Pancreas (tissue), 10 donors: Measurements from ENCODE around the gene DDX1. TPM values are rescaled to one million over a fixed set of nuclear protein-coding genes. Genes with fewer than 3 reads are reported as not detected.
"Not testable (repeated sequence)": the region's sequence is repeated elsewhere in the genome, so short reads cannot be mapped to it uniquely, and the experiment has no call there.

Experiments
- ATAC-seq, 4 donors: fragments of 200-7000 bp; cut with Tn5 transposase; one replicate each; pipeline versions ENCODE4 v1.8.0 to v1.9.1; 2020; ENCODE audit warnings: mild to moderate bottlenecking in 4 of 4, moderate library complexity in 4 of 4
- DNase-seq, 6 donors: peaks; one replicate each; pipeline ENCODE4 v3.0.0-alpha.2; 2020
- FAIRE-seq: peaks from 2 replicates; lab custom pipeline; 2012; peaks lifted over from hg19 to GRCh38; lab: Jason Lieb, UNC
- H3K27ac ChIP-seq, 4 donors: fragments of 200-600 bp; sonication (generic); 1 replicate in 3 of 4; 2 replicates in 1 of 4; pipeline versions ENCODE4 v1.5.0 to v1.8.0; 2020
- H3K27me3 ChIP-seq, 4 donors: fragments of 200-600 bp; one replicate each; pipeline ENCODE4 v1.8.0; 2021
- H3K36me3 ChIP-seq, 3 donors: fragments of 200-600 bp; sonication (generic) in 1 of 3; one replicate each; pipeline versions ENCODE4 v1.5.0 to v1.8.0; 2020 to 2021
- H3K4me1 ChIP-seq, 3 donors: fragments of 200-600 bp; one replicate each; pipeline ENCODE4 v1.8.0; 2021
- H3K4me3 ChIP-seq, 4 donors: fragments of 200-600 bp; sonication (generic) in 2 of 4; one replicate each; pipeline versions ENCODE4 v1.5.0 to v1.8.0; 2020 to 2021
- H3K9me3 ChIP-seq, 4 donors: fragments of 200-600 bp; one replicate each; pipeline ENCODE4 v1.8.0; 2021
- WGBS, 2 donors: extraction: QIAGEN DNeasy Blood & Tissue Kit; methylation state at CpG; one replicate each; pipeline ENCODE4 v1.1.7; 2013; 5-methylcytosine and 5-hydroxymethylcytosine counted together
- intact Hi-C, 3 donors: fragments of 100-400 bp; cut with DNase I; formaldehyde crosslinking; loops; one replicate each; pipeline versions ENCODE4 v1.11.1 to v1.14.2; 2022
- polyA plus RNA-seq, 2 donors: library from polyadenylated mRNA; stranded (reverse); fragments of 200-250 nt; gene quantifications; one replicate each; pipeline ENCODE4 v1.2.3, GENCODE V29; 2013
- total RNA-seq, 6 donors: library from RNA; stranded (reverse); fragmentation: NEBNext Ultra II Directional in 4 of 6; extraction: Animal tissue kit (Norgen Biotek cat#: 25700) in 4 of 6; gene quantifications; one replicate each; pipeline versions ENCODE4 v1.2.1 to v1.2.4, GENCODE V29; 2021 to 2023
- TF ChIP-seq, protein P1 (sequence below), 4 donors: fragments of 200-600 bp; sonication (generic) in 3 of 4; IDR thresholded peaks; one replicate each; pipeline versions ENCODE4 v1.5.0 to v1.8.0; 2021; ENCODE audit warnings: antibody characterized with exemption in 4 of 4
- donor health status: healthy with polysubstance abuse.
- donor health status: DM: no; HTN: no; CAD: no; lungs with moderate emphysema.
- donor health status: DM: no; HTN: no; CAD: no.
- donor health status: control.
- donor health status: control.
- donor health status: Bipolar disorder and iron deficiency.
- donor health status: DM: yes; HTN: yes; CAD: no.
- donor health status: DM: no; HTN: no; CAD: no.
- donor health status: DM: no; HTN: no; CAD: no.
- donor health status: DM: yes; HTN: yes; CAD: no.

Gene DDX1
- total and polyA plus RNA-seq, 8 donors, result 25.5 to 55.1 (median 43.1) TPM

GRCh38 chr2:15608392-15608761, 16.7 kb downstream of the DDX1 start:
- ATAC-seq, result no peak
- FAIRE-seq, result no peak
- intact Hi-C loops, result no loop called here
- Histone ChIP-seq H3K36me3 (peaks cover 0 to 70% (median 32%) of the 10 kb centered on the region in 3 donors), H3K27me3 (no peaks in the 10 kb centered on the region), H3K4me3 (no peak overlapping the region), H3K4me1 (no peaks in the 10 kb centered on the region), H3K27ac (no peak overlapping the region), H3K9me3 (no peaks in the 10 kb centered on the region)
- TF ChIP-seq, protein P1, sequence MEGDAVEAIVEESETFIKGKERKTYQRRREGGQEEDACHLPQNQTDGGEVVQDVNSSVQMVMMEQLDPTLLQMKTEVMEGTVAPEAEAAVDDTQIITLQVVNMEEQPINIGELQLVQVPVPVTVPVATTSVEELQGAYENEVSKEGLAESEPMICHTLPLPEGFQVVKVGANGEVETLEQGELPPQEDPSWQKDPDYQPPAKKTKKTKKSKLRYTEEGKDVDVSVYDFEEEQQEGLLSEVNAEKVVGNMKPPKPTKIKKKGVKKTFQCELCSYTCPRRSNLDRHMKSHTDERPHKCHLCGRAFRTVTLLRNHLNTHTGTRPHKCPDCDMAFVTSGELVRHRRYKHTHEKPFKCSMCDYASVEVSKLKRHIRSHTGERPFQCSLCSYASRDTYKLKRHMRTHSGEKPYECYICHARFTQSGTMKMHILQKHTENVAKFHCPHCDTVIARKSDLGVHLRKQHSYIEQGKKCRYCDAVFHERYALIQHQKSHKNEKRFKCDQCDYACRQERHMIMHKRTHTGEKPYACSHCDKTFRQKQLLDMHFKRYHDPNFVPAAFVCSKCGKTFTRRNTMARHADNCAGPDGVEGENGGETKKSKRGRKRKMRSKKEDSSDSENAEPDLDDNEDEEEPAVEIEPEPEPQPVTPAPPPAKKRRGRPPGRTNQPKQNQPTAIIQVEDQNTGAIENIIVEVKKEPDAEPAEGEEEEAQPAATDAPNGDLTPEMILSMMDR (IDR thresholded peaks at IDR 0.05), result no peak
- no peak for DNase-seq
- 93 to 97% methylated on average over 4 of the region's 4 CpGs for WGBS, 2 donors

DNA sequence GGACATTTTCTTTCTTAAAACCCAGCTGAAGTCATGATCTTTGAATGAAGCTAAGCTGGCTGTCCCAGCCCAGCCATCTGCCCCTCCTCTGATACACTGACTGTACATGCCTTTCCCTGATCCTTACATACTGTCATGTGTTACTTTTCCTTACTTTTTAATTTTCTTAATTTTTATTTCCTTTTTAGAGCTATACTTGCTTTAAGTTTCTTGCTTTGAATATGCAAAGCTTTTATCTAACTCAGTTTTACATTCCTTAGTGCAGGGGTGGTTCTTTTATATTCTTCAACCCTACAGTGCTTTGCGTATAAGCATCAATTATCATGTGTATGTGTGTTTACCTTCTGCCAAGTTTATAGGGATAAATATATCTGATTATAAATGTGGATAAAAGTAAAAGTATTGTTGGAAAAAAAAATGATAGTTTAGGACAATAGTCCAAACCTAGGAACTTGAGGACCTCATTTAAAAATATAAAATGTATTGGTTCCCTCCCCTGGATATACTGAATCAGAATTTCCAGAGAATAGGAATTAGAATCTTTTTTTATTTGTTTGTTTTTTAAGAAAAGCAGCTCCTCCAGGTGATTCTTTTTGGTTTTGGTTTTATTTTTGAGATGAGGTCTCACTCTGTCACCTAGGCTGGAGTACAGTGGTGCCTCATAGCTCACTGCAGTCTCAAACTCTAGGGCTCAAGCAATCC, 17.8 kb downstream of the DDX1 start:
- peaks cover 0 to 59% (median 23%) of the 10 kb centered on the region in 3 donors for H3K36me3 ChIP-seq
- H3K9me3 ChIP-seq, result no peaks in the 10 kb centered on the region
- intact Hi-C loops, result no loop called here
- no peak overlapping the region for H3K4me3 ChIP-seq
- no peaks in the 10 kb centered on the region for H3K4me1 ChIP-seq
- TF ChIP-seq, protein P1 (IDR thresholded peaks at IDR 0.05), result no peak
- no peak for DNase-seq
- FAIRE-seq, result no peak
- 97 to 98% methylated on average over 1 of the region's 1 CpG for WGBS, 2 donors
- H3K27me3 ChIP-seq, result no peaks in the 10 kb centered on the region
- ATAC-seq, result no peak
- H3K27ac ChIP-seq, result no peak overlapping the region

GRCh38 chr2:15610430-15610952, 18.8 kb downstream of the DDX1 start:
- FAIRE-seq, result no peak
- Histone ChIP-seq H3K4me3 (no peak overlapping the region), H3K9me3 (no peaks in the 10 kb centered on the region), H3K36me3 (peaks cover 0 to 49% (median 16%) of the 10 kb centered on the region in 3 donors), H3K27ac (no peak overlapping the region), H3K4me1 (peaks cover 0 to 4% (median 0%) of the 10 kb centered on the region in 3 donors), H3K27me3 (no peaks in the 10 kb centered on the region)
- TF ChIP-seq, protein P1 (IDR thresholded peaks at IDR 0.05), result no peak
- no peak for DNase-seq
- ATAC-seq, result no peak
- WGBS, 2 donors, result 94 to 95% methylated on average over 5 of the region's 5 CpGs
- intact Hi-C loops, result no loop called here

DNA sequence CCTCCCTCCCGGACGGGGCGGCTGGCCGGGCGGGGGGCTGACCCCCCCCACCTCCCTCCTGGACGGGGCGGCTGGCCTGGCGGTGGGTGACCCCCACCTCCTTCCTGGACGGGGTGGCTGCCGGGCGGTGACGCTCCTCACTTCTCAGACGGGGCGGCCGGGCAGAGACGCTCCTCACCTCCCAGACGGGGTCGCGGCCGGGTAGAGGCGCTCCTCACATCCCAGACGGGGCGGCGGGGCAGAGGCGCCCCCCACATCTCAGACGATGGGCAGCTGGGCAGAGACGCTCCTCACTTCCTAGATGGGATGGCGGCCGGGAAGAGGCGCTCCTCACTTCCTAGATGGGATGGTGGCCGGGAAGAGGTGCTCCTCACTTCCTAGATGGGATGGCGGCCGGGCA, 20.4 kb downstream of the DDX1 start:
- H3K36me3 ChIP-seq, result peaks cover 0 to 38% (median 12%) of the 10 kb centered on the region in 3 donors
- H3K4me3 ChIP-seq, ATAC-seq, DNase-seq, H3K27ac ChIP-seq, FAIRE-seq, H3K27me3 ChIP-seq, H3K9me3 ChIP-seq, H3K4me1 ChIP-seq, intact Hi-C loops: not testable (repeated sequence)
- 98 to 100% methylated on average over 6 to 29 of the region's 33 CpGs for WGBS, 2 donors

- H3K36me3 ChIP-seq, result peaks cover 0 to 35% (median 13%) of the 10 kb centered on the region in 3 donors
- peaks cover 0 to 6% (median 0%) of the 10 kb centered on the region in 3 donors for H3K4me1 ChIP-seq
- H3K27ac ChIP-seq, result no peak overlapping the region
- FAIRE-seq (no peak), ATAC-seq (no peak), DNase-seq (no peak)
- TF ChIP-seq, protein P1 (IDR thresholded peaks at IDR 0.05), result no peak
- no peaks in the 10 kb centered on the region for H3K27me3 ChIP-seq
- WGBS, 2 donors, result 94 to 96% methylated on average over 9 to 10 of the region's 10 CpGs
- no peaks in the 10 kb centered on the region for H3K9me3 ChIP-seq
- intact Hi-C loops, result no loop called here
- H3K4me3 ChIP-seq, result no peak overlapping the region
Observed at GRCh38 chr2:15613736-15614429, 22.2 kb downstream of the DDX1 start.
